Neural crest cell (in vitro differentiated cells): ENCODE data around the gene CHD8. TPM values are rescaled to one million over a fixed set of nuclear protein-coding genes. Genes with fewer than 3 reads are reported as not detected.

ENCODE experiments used
- DNase-seq: peaks from one replicate; pipeline ENCODE4 v3.0.0; 2021; ENCODE audit warnings: low read depth, mixed read lengths, low spot score
- H3K27ac Mint-ChIP-seq: one replicate; pipeline ENCODE4 v1.8.0; 2021; ENCODE audit warnings: mild to moderate bottlenecking, mixed read lengths; ENCODE audit not compliant: unreplicated experiment
- H3K27me3 Mint-ChIP-seq: 2 replicates; pipeline ENCODE4 v1.8.0; 2021; ENCODE audit warnings: low read depth, mild to moderate bottlenecking, mixed read lengths
- H3K36me3 Mint-ChIP-seq: 2 replicates; pipeline ENCODE4 v1.8.0; 2021; ENCODE audit warnings: low read depth, mild to moderate bottlenecking, mixed read lengths
- H3K4me1 Mint-ChIP-seq: 2 replicates; pipeline ENCODE4 v1.8.0; 2021; ENCODE audit warnings: mixed read lengths
- H3K4me3 Mint-ChIP-seq: one replicate; pipeline ENCODE4 v1.8.0; 2021; ENCODE audit warnings: mild to moderate bottlenecking, mixed read lengths
- H3K9me3 Mint-ChIP-seq: 2 replicates; pipeline ENCODE4 v1.8.0; 2021; ENCODE audit warnings: mixed read lengths
- CTCF ChIP-seq: fragments of 200-600 bp; sonication (generic); conservative IDR thresholded peaks from 2 replicates; pipeline ENCODE4 v1.5.0; 2021; ENCODE audit warnings: antibody characterized with exemption, mild to moderate bottlenecking
- total RNA-seq: library from RNA; stranded (reverse); gene quantifications from 2 replicates; pipeline ENCODE4 v1.2.1, GENCODE V29; 2021

Gene CHD8
- total RNA-seq, 1 donor from 2014 or later, result 137 TPM

GRCh38 chr14:21405097-21405496, 50.8 kb downstream of the CHD8 start:
- Mint-ChIP-seq H3K9me3 (no peaks in the 10 kb centered on the region), H3K36me3 (peaks cover 30% of the 10 kb centered on the region)
- no peak for TF ChIP-seq CTCF

GRCh38 chr14:21399311-21399870, 56.5 kb downstream of the CHD8 start:
- Mint-ChIP-seq H3K4me1 (no peaks in the 10 kb centered on the region), H3K4me3 (no peak overlapping the region), H3K36me3 (peaks cover 24% of the 10 kb centered on the region), H3K27me3 (no peaks in the 10 kb centered on the region), H3K9me3 (no peaks in the 10 kb centered on the region), H3K27ac (no peak overlapping the region)
- no peak for DNase-seq
- TF ChIP-seq CTCF, result no peak

More at GRCh38 chr14:21405097-21405496, 50.8 kb downstream of the CHD8 start:
- H3K4me3 Mint-ChIP-seq, result no peak overlapping the region
- no peaks in the 10 kb centered on the region for H3K4me1 Mint-ChIP-seq
- no peaks in the 10 kb centered on the region for H3K27me3 Mint-ChIP-seq
- H3K27ac Mint-ChIP-seq, result no peak overlapping the region
- DNase-seq, result no peak

- H3K36me3 Mint-ChIP-seq, result peaks cover 27% of the 10 kb centered on the region
- no peak overlapping the region for H3K27ac Mint-ChIP-seq
Measured at GRCh38 chr14:21398901-21399300, 57.0 kb downstream of the CHD8 start.

GRCh38 chr14:21395450-21395849, 60.5 kb downstream of the CHD8 start:
- no peak for DNase-seq
- Mint-ChIP-seq H3K36me3 (peaks cover 24% of the 10 kb centered on the region), H3K27me3 (no peaks in the 10 kb centered on the region), H3K4me3 (no peak overlapping the region), H3K9me3 (no peaks in the 10 kb centered on the region), H3K4me1 (no peaks in the 10 kb centered on the region), H3K27ac (no peak overlapping the region)
- TF ChIP-seq CTCF, result peak; percentile 35

More at GRCh38 chr14:21398901-21399300, 57.0 kb downstream of the CHD8 start:
- H3K9me3 Mint-ChIP-seq, result no peaks in the 10 kb centered on the region
- no peak overlapping the region for H3K4me3 Mint-ChIP-seq
- no peak for TF ChIP-seq CTCF
- no peaks in the 10 kb centered on the region for H3K4me1 Mint-ChIP-seq
- DNase-seq, result no peak
- no peaks in the 10 kb centered on the region for H3K27me3 Mint-ChIP-seq

GRCh38 chr14:21385188-21385904, 70.6 kb downstream of the CHD8 start:
- DNase-seq, result no peak
- H3K27me3 Mint-ChIP-seq, result peaks cover 2% of the 10 kb centered on the region
- no peak for TF ChIP-seq CTCF
- no peaks in the 10 kb centered on the region for H3K9me3 Mint-ChIP-seq
- H3K4me3 Mint-ChIP-seq, result peak overlapping the region; percentile 22
- H3K4me1 Mint-ChIP-seq, result peaks cover 31% of the 10 kb centered on the region
- peaks cover 8% of the 10 kb centered on the region for H3K36me3 Mint-ChIP-seq
- no peak overlapping the region for H3K27ac Mint-ChIP-seq
